ENCODE results near the gene MRS2. TPM values are rescaled to one million over a fixed set of nuclear protein-coding genes. Genes with fewer than 3 reads are reported as not detected.
"Not testable (repeated sequence)": the region's sequence is repeated elsewhere in the genome, so short reads cannot be mapped to it uniquely, and the experiment has no call there.

Gene MRS2
- total RNA-seq, 1 experiment from 2014 or later, result 19.8 TPM

GRCh38 chr6:24358219-24358821, 44.4 kb upstream of the MRS2 start:
- ATAC-seq (no peak), DNase-seq (no peak)
- TF ChIP-seq EZH2 (IDR thresholded peaks at IDR 0.05; ENCODE audit: low read length, unreplicated experiment) (no peak), EZH2phosphoT487 (IDR thresholded peaks at IDR 0.05; ENCODE audit: borderline replicate concordance, low read length) (no peak), CTCF (conservative IDR thresholded peaks at IDR 0.05; ENCODE audit: low read depth, low read length) (no peak)
- ChIA-PET POLR2A (ENCODE audit: unreplicated experiment) (no interaction called here), CTCF (no interaction called here)
- Histone ChIP-seq H3K27me3 (ENCODE audit: low read length) (no peaks in the 10 kb centered on the region), H3K9ac (ENCODE audit: low read length) (no peak overlapping the region), H3F3A (ENCODE audit: low read length, unreplicated experiment) (no peaks in the 10 kb centered on the region), H3K79me2 (ENCODE audit: low read length) (no peaks in the 10 kb centered on the region), H3K9me3 (ENCODE audit: low read length) (no peaks in the 10 kb centered on the region), H2AFZ (ENCODE audit: low read length) (no peak overlapping the region), H3K4me1 (ENCODE audit: insufficient read depth, low read length) (peaks cover 8% of the 10 kb centered on the region), H4K20me1 (ENCODE audit: low read length) (no peaks in the 10 kb centered on the region), H3K9me2 (replicated peaks; ENCODE audit: low read length) (no peaks in the 10 kb centered on the region), H3K4me2 (ENCODE audit: low read length) (no peak overlapping the region), H3K4me3 (ENCODE audit: low read length) (no peak overlapping the region), H3K36me3 (ENCODE audit: low read depth, low read length) (no peaks in the 10 kb centered on the region), H3K27ac (ENCODE audit: low read length) (no peak overlapping the region)
- BruUV-seq (replicated peaks), result no TSS peak
- intact Hi-C loops (cut with micrococcal nuclease), result no loop called here

- intact Hi-C loops (cut with micrococcal nuclease), result loop anchor here (2.0 kb wide), 1 partner anchor 23 kb away; no protein-coding TSS in a partner anchor
- TF ChIP-seq EZH2 (IDR thresholded peaks at IDR 0.05; ENCODE audit: low read length, unreplicated experiment) (no peak), CTCF (conservative IDR thresholded peaks at IDR 0.05; ENCODE audit: low read depth, low read length) (peak; percentile 92), EZH2phosphoT487 (IDR thresholded peaks at IDR 0.05; ENCODE audit: borderline replicate concordance, low read length) (peak; percentile 98)
- Histone ChIP-seq H3K4me1 (ENCODE audit: insufficient read depth, low read length) (peaks cover 8% of the 10 kb centered on the region), H4K20me1 (ENCODE audit: low read length) (no peaks in the 10 kb centered on the region), H3K27ac (ENCODE audit: low read length) (peak overlapping the region; percentile 7; the same call in 1 of the 2 replicates), H3K36me3 (ENCODE audit: low read depth, low read length) (no peaks in the 10 kb centered on the region), H3K9ac (ENCODE audit: low read length) (peak overlapping the region; percentile 43), H3K79me2 (ENCODE audit: low read length) (no peaks in the 10 kb centered on the region), H3F3A (ENCODE audit: low read length, unreplicated experiment) (no peaks in the 10 kb centered on the region), H3K27me3 (ENCODE audit: low read length) (no peaks in the 10 kb centered on the region), H3K4me3 (ENCODE audit: low read length) (peak overlapping the region; percentile 69), H3K9me2 (replicated peaks; ENCODE audit: low read length) (no peaks in the 10 kb centered on the region), H3K4me2 (ENCODE audit: low read length) (peak overlapping the region; percentile 81), H3K9me3 (ENCODE audit: low read length) (no peaks in the 10 kb centered on the region), H2AFZ (ENCODE audit: low read length) (peak overlapping the region; percentile 91)
- ChIA-PET POLR2A (ENCODE audit: unreplicated experiment) (interaction anchor here (0.6 kb wide), 1 partner anchor 818 kb away, joined by 3 read pairs; no protein-coding TSS in a partner anchor), CTCF (interaction anchor here (0.6 to 1.5 kb wide), 11 partner anchors 10 to 289 kb away, joined by 3 to 24 read pairs (median 4); partner anchors contain the start of gene MRS2)
- DNase-seq, result peak; percentile 93
- TSS peak; percentile 82 for BruUV-seq (replicated peaks)
- ATAC-seq, result peak; percentile 98
Measured at GRCh38 chr6:24359640-24360454, 42.9 kb upstream of the MRS2 start.

GRCh38 chr6:24362363-24362762, 40.4 kb upstream of the MRS2 start:
- CTCF ChIA-PET; H3K36me3 ChIP-seq (ENCODE audit: low read depth, low read length); POLR2A ChIA-PET (ENCODE audit: unreplicated experiment); ATAC-seq; H3K4me1 ChIP-seq (ENCODE audit: insufficient read depth, low read length); H3K4me2 ChIP-seq (ENCODE audit: low read length); H3K9ac ChIP-seq (ENCODE audit: low read length); H3K4me3 ChIP-seq (ENCODE audit: low read length); BruUV-seq (replicated peaks); intact Hi-C loops (cut with micrococcal nuclease); H4K20me1 ChIP-seq (ENCODE audit: low read length); H3K27me3 ChIP-seq (ENCODE audit: low read length); H3K9me3 ChIP-seq (ENCODE audit: low read length); H3F3A ChIP-seq (ENCODE audit: low read length, unreplicated experiment); H3K79me2 ChIP-seq (ENCODE audit: low read length); H3K9me2 ChIP-seq (replicated peaks; ENCODE audit: low read length); H3K27ac ChIP-seq (ENCODE audit: low read length); DNase-seq: not testable (repeated sequence)
- peak overlapping the region; percentile 10; the same call in 1 of the 2 replicates for H2AFZ ChIP-seq (ENCODE audit: low read length)

- ATAC-seq; CTCF ChIA-PET; H3K4me1 ChIP-seq (ENCODE audit: insufficient read depth, low read length); H3K27me3 ChIP-seq (ENCODE audit: low read length); intact Hi-C loops (cut with micrococcal nuclease); H3K9me2 ChIP-seq (replicated peaks; ENCODE audit: low read length); H3K9me3 ChIP-seq (ENCODE audit: low read length); H3K4me2 ChIP-seq (ENCODE audit: low read length); H3K36me3 ChIP-seq (ENCODE audit: low read depth, low read length); H2AFZ ChIP-seq (ENCODE audit: low read length); DNase-seq; POLR2A ChIA-PET (ENCODE audit: unreplicated experiment); H3K9ac ChIP-seq (ENCODE audit: low read length); H3F3A ChIP-seq (ENCODE audit: low read length, unreplicated experiment); H3K79me2 ChIP-seq (ENCODE audit: low read length); H3K27ac ChIP-seq (ENCODE audit: low read length); H4K20me1 ChIP-seq (ENCODE audit: low read length); H3K4me3 ChIP-seq (ENCODE audit: low read length); BruUV-seq (replicated peaks): not testable (repeated sequence)
Measured at GRCh38 chr6:24365103-24365633, 37.6 kb upstream of the MRS2 start.
